Measurements from ENCODE around the gene PPP1R13B.

- TF ChIP-seq CTCF (IDR thresholded peaks at IDR 0.05) = no peak
- no peak for TF ChIP-seq POLR2A (IDR thresholded peaks at IDR 0.05)
These were observed 47.3 kb upstream of the PPP1R13B start for GRCh38 chr14:103894723-103895059.

Data from adrenal gland (tissue), 5 donors.